Measurements from ENCODE around the gene ASCL5. TPM values are rescaled to one million over a fixed set of nuclear protein-coding genes. Genes with fewer than 3 reads are reported as not detected.

ASCL5 gene
- total RNA-seq, 1 experiment from 2014 or later: 0.15 TPM

DNA sequence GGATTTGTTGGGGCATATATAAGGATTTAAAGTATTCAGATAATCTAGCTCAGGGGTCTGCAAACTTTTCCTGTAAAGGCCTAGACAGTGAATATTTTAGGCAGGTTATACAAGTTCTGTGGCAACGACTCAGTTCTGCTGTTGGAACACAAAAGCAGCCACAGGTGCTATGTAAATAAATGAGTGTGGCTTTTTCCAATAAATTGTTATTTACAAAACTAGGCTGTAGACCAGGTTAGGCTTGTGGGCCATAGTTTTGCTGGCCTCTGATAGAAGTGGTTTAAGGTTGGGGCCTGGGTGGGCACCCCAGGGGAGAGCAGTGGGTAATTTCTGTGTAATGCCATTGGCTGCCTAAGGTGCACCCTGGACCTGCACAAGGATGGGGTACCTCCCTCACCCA is 46.8 kb upstream of the ASCL5 start:
- no peak for DNase-seq
- peaks cover 28 to 32% of the 10 kb centered on the region in 2 experiments for H3K4me1 Mint-ChIP-seq

More for the DNA sequence above, 46.8 kb upstream of the ASCL5 start:
- H3K79me2 ChIP-seq (ENCODE audit: insufficient read depth, low read length): no peaks in the 10 kb centered on the region
- Mint-ChIP-seq H3K9me3 (peaks cover 4 to 5% of the 10 kb centered on the region in 2 experiments), H3K36me3 (ENCODE audit: insufficient read depth in 1 of 3, low read depth in 3 of 3) (peaks cover 0 to 5% (median under 1%) of the 10 kb centered on the region in 3 experiments; a peak in 4 of 7 replicates), H3K27ac (peak overlapping the region in 1 of 3 experiments; percentile 70; a peak in 1 of 7 replicates), H3K27me3 (ENCODE audit: low read depth) (peaks cover 30% of the 10 kb centered on the region), H3K4me3 (no peak overlapping the region)
- no peak overlapping the region for H2BK12ac ChIP-seq (ENCODE audit: insufficient read length, low read depth, low read length)
- no peak overlapping the region for H2AFZ ChIP-seq (ENCODE audit: low read length)
- H4K91ac ChIP-seq (ENCODE audit: insufficient read length, low read depth, low read length): no peak overlapping the region
- no peaks in the 10 kb centered on the region for H3K27me3 ChIP-seq (ENCODE audit: insufficient read depth, low read length)
- no peak overlapping the region for H3K27ac ChIP-seq (ENCODE audit: insufficient read length, low read depth, low read length)
- H3K14ac ChIP-seq (ENCODE audit: insufficient read depth, low read length): no peak overlapping the region
- no peaks in the 10 kb centered on the region for H3K9me3 ChIP-seq (ENCODE audit: control insufficient read depth, low read depth, low read length)
- H2AK5ac ChIP-seq (ENCODE audit: insufficient read length, low read length): no peak overlapping the region
- H3K56ac ChIP-seq (ENCODE audit: insufficient read length, low read depth, low read length): no peak overlapping the region
- no peak overlapping the region for H3K4ac ChIP-seq (ENCODE audit: low read depth, low read length)
- H2BK15ac ChIP-seq (ENCODE audit: low read depth, low read length): no peak overlapping the region
- H4K5ac ChIP-seq (ENCODE audit: insufficient read length, low read depth, low read length): no peak overlapping the region
- TF ChIP-seq, protein P1, sequence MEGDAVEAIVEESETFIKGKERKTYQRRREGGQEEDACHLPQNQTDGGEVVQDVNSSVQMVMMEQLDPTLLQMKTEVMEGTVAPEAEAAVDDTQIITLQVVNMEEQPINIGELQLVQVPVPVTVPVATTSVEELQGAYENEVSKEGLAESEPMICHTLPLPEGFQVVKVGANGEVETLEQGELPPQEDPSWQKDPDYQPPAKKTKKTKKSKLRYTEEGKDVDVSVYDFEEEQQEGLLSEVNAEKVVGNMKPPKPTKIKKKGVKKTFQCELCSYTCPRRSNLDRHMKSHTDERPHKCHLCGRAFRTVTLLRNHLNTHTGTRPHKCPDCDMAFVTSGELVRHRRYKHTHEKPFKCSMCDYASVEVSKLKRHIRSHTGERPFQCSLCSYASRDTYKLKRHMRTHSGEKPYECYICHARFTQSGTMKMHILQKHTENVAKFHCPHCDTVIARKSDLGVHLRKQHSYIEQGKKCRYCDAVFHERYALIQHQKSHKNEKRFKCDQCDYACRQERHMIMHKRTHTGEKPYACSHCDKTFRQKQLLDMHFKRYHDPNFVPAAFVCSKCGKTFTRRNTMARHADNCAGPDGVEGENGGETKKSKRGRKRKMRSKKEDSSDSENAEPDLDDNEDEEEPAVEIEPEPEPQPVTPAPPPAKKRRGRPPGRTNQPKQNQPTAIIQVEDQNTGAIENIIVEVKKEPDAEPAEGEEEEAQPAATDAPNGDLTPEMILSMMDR (conservative IDR thresholded peaks at IDR 0.05): no peak
- H3K4me1 ChIP-seq (ENCODE audit: insufficient read depth, low read length): no peaks in the 10 kb centered on the region
- H4K8ac ChIP-seq (replicated peaks; ENCODE audit: insufficient read length, low read depth, low read length): no peak overlapping the region
- no peak overlapping the region for H2BK120ac ChIP-seq (ENCODE audit: low read depth, low read length, poor library complexity, severe bottlenecking)
- no peak overlapping the region for H2BK20ac ChIP-seq (ENCODE audit: low read depth, low read length, poor library complexity, severe bottlenecking)
- no CpG with 5 or more reads among the region's 1 CpG for WGBS (ENCODE audit: extremely low coverage, insufficient read length, low lambda C conversion rate)
- H2BK5ac ChIP-seq (ENCODE audit: insufficient read length, low read length): no peak overlapping the region
- H3K4me2 ChIP-seq (ENCODE audit: insufficient read depth, insufficient read length, low read length): no peak overlapping the region
- no peak overlapping the region for H3K9ac ChIP-seq (ENCODE audit: extremely low read depth, insufficient read length, low read length)
- no peaks in the 10 kb centered on the region for H4K20me1 ChIP-seq (ENCODE audit: control insufficient read depth, insufficient read depth, insufficient read length)
- H3K23ac ChIP-seq (ENCODE audit: insufficient read length, low read depth, low read length): no peak overlapping the region
- H3K23me2 ChIP-seq (ENCODE audit: insufficient read length, low read depth, low read length, poor library complexity, severe bottlenecking): peaks cover 8% of the 10 kb centered on the region
- no peak overlapping the region for H3T11ph ChIP-seq (ENCODE audit: low read length)
- no peaks in the 10 kb centered on the region for H3K79me1 ChIP-seq (ENCODE audit: insufficient read depth, low read depth, low read length, poor library complexity, severe bottlenecking)
- H3K18ac ChIP-seq (ENCODE audit: insufficient read length, low read depth, low read length): no peak overlapping the region
